K562 treated with DMSO at 1 percent for 4 hours (cell line): Measurements from ENCODE around the gene SCG2. TPM values are rescaled to one million over a fixed set of nuclear protein-coding genes. Genes with fewer than 3 reads are reported as not detected.

Experiments used
- total RNA-seq: library from RNA; unstranded; fragments of 300-600 nt; gene quantifications from 2 replicates; pipeline ENCODE4 v1.2.3, GENCODE V29; 2022; ENCODE audit not compliant: insufficient read depth

The SCG2 gene, protein sequence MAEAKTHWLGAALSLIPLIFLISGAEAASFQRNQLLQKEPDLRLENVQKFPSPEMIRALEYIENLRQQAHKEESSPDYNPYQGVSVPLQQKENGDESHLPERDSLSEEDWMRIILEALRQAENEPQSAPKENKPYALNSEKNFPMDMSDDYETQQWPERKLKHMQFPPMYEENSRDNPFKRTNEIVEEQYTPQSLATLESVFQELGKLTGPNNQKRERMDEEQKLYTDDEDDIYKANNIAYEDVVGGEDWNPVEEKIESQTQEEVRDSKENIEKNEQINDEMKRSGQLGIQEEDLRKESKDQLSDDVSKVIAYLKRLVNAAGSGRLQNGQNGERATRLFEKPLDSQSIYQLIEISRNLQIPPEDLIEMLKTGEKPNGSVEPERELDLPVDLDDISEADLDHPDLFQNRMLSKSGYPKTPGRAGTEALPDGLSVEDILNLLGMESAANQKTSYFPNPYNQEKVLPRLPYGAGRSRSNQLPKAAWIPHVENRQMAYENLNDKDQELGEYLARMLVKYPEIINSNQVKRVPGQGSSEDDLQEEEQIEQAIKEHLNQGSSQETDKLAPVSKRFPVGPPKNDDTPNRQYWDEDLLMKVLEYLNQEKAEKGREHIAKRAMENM
- 0.62 TPM in 1 of 2 replicates, not detected in the other for total RNA-seq

DNA sequence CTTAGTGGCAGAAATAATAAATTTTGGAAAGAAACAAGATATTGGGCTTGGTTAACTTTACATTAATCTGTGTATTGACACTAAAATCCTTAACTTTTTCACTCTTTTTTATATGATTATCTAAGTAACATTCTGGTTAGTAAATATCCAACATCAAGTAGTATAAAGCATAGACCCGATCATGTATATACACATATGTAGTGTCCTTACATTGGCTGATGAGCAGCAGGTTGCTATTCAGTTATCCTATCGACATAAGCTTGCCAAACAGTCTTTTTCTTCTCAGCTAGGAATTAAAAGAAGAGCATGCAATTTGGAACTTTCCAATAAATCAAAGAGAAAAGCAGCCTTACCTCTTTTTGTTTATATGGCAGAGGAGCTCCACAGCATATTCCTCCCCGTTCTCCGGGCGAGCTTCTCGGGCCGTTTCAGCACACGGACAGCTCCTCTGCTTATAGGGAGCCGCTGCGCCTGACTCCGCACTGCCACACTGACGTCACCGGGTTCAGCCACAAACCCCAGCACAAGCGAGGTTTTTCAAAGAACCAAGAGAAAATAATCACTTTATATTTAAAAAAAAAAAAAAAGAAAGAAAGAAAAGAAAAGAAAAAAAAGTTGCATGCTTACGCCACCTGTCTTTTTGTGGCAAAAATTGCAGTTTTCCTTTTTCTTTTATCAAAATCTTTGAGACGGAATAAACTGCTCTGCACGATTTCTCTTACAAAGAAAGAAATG, at the start of gene SCG2:
Gene SCG2 (minus strand): TSS at position 430 of the 735 bp plus-strand sequence. CDS start 3,079 bp downstream, outside the sequence.

Other genes with a start within 250 kb of the SCG2 start
- 1.8 TPM in 1 of 2 replicates, not detected in the other for gene AP1S3, start 235.2 kb upstream of the SCG2 start, total RNA-seq